Gastroesophageal sphincter (tissue), 4 donors: ENCODE measurements around the gene NR3C1. TPM values are rescaled to one million over a fixed set of nuclear protein-coding genes. Genes with fewer than 3 reads are reported as not detected.

Experiments
- ATAC-seq: fragments of 150-250 bp; one replicate; pipeline ENCODE4 v1.9.1; 2016; ENCODE audit warnings: mild to moderate bottlenecking, moderate library complexity
- H3K27ac ChIP-seq, 4 donors: fragments of 200-600 bp; sonication (generic) in 3 of 4; 1 replicate in 3 of 4; 2 replicates in 1 of 4; pipeline ENCODE4 v1.5.1; 2016 to 2019
- H3K27me3 ChIP-seq: fragments of 200-600 bp; sonication (generic); one replicate; pipeline ENCODE4 v1.5.1; 2019
- H3K36me3 ChIP-seq, 2 donors: fragments of 200-600 bp; sonication (generic); one replicate each; pipeline ENCODE4 v1.5.1; 2019; ENCODE audit warnings: control low read depth in 1 of 2
- H3K4me1 ChIP-seq, 3 donors: fragments of 200-600 bp; sonication (generic); 1 replicate in 2 of 3; 2 replicates in 1 of 3; pipeline ENCODE4 v1.5.1; 2016 to 2019; ENCODE audit warnings: control low read depth in 2 of 3
- H3K4me3 ChIP-seq, 2 donors: fragments of 200-600 bp; sonication (generic); one replicate each; pipeline ENCODE4 v1.5.1; 2019; ENCODE audit warnings: mild to moderate bottlenecking in 1 of 2, moderate library complexity in 1 of 2
- H3K9me3 ChIP-seq, 3 donors: fragments of 200-600 bp; sonication (generic); one replicate each; pipeline ENCODE4 v1.5.1; 2017 to 2019; ENCODE audit warnings: control low read depth in 2 of 3
- EP300 ChIP-seq: sonication (generic); formaldehyde crosslinking; IDR thresholded peaks from one replicate; pipeline ENCODE4 v1.6.1; 2017; ENCODE audit warnings: antibody characterized with exemption, mild to moderate bottlenecking
- POLR2A ChIP-seq, 2 donors: fragments of 450-650 bp; IDR thresholded peaks; one replicate each; pipeline ENCODE4 v1.6.1; 2017; ENCODE audit warnings: antibody characterized with exemption in 2 of 2, mild to moderate bottlenecking in 2 of 2, moderate library complexity in 1 of 2
- POLR2AphosphoS5 ChIP-seq: sonication (generic); formaldehyde crosslinking; IDR thresholded peaks from one replicate; pipeline ENCODE4 v1.6.1; 2017; ENCODE audit warnings: antibody characterized with exemption
- WGBS, 2 donors: methylation state at CpG; one replicate each; pipeline ENCODE4 v1.1.5; 2018; ENCODE audit warnings: low coverage in 1 of 2; 5-methylcytosine and 5-hydroxymethylcytosine counted together
- small RNA-seq, 4 donors: library from RNA; depleted of rRNA; stranded (forward); fragments of <200 nt; gene quantifications; one replicate each; pipeline ENCODE3, GENCODE V24; 2016
- total RNA-seq, 4 donors: library from RNA; depleted of rRNA; stranded (reverse); fragments of >200 nt; gene quantifications; one replicate each; pipeline ENCODE4 v1.1.0, GENCODE V29; 2016
- TF ChIP-seq, protein P1 (sequence below), 4 experiments: fragments of 200-600 bp in 2 of 4; fragments of 450-650 bp in 2 of 4; sonication (generic) in 1 of 4; IDR thresholded peaks; one replicate each; pipeline ENCODE4 v1.5.1; 2017 to 2019; ENCODE audit warnings: antibody characterized with exemption in 4 of 4, mild to moderate bottlenecking in 2 of 4, moderate library complexity in 2 of 4

Gene NR3C1
- total RNA-seq, 4 donors from 2014 or later = 69.7 to 103 (median 85.6) TPM

DNA sequence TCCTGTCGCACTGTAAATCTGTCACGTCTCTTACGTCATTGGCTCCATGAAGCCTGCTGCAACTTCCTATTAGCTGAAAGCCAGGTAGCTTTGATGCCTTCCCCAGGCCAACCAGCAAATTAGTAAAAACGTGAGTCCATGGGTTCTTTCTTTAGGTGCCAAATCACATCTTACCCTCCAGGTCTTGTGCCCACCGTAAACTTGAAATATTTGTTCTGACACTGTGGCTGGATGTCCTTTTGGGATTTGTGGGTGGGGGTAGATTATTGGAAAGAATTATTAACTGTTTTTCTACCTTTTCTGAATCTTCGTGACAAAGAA is 172.8 kb downstream of the NR3C1 start:
- Histone ChIP-seq H3K36me3 (no peaks in the 10 kb centered on the region), H3K9me3 (no peaks in the 10 kb centered on the region), H3K27me3 (no peaks in the 10 kb centered on the region), H3K27ac (no peak overlapping the region), H3K4me1 (peaks cover 0 to 36% (median 4%) of the 10 kb centered on the region in 3 donors), H3K4me3 (no peak overlapping the region)
- ATAC-seq = no peak
- WGBS, 2 donors = 87 to 93% methylated on average over 5 to 6 of the region's 6 CpGs
- TF ChIP-seq POLR2AphosphoS5 (no peak), POLR2A (IDR thresholded peaks at IDR 0.05) (no peak), EP300 (no peak)
- TF ChIP-seq, protein P1, sequence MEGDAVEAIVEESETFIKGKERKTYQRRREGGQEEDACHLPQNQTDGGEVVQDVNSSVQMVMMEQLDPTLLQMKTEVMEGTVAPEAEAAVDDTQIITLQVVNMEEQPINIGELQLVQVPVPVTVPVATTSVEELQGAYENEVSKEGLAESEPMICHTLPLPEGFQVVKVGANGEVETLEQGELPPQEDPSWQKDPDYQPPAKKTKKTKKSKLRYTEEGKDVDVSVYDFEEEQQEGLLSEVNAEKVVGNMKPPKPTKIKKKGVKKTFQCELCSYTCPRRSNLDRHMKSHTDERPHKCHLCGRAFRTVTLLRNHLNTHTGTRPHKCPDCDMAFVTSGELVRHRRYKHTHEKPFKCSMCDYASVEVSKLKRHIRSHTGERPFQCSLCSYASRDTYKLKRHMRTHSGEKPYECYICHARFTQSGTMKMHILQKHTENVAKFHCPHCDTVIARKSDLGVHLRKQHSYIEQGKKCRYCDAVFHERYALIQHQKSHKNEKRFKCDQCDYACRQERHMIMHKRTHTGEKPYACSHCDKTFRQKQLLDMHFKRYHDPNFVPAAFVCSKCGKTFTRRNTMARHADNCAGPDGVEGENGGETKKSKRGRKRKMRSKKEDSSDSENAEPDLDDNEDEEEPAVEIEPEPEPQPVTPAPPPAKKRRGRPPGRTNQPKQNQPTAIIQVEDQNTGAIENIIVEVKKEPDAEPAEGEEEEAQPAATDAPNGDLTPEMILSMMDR (IDR thresholded peaks at IDR 0.05) = no peak

DNA sequence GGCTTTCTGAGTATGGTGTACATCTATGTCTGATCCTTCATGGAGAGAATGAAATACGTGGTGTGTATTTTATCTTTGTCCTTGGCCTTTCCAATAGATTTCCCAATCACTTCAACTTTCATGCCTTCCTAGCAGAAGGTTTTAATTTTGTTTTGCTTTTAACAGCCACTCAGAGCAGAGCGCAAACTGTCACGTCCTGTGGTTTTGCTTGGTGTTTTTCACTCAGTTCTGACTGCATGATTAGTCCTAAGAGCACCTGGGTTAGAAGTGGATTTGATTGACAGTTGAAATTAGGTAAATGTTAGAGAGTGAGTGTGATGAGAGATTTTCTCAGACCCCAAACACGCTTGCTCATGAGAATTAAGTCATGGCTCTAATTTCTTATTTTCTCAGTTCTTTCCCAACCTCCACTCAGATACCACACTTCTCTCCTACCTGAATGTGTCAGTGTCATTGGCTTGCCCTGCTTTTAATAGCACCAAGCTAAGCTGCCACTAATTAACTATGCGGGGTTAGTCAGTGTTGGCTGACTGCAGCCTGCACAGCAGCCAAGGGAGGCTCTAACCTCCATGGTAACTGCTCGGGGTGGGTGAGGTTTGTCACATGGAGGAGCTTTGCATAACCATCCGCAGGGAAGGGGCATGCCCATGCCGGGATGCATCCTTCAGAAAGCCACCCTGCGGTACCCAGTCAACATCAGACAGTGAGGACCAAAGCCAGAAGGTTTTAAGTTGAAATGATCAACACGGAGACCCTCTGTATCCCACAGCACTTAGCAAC is 173.4 kb downstream of the NR3C1 start:
- peak; percentile 51 for ATAC-seq

DNA sequence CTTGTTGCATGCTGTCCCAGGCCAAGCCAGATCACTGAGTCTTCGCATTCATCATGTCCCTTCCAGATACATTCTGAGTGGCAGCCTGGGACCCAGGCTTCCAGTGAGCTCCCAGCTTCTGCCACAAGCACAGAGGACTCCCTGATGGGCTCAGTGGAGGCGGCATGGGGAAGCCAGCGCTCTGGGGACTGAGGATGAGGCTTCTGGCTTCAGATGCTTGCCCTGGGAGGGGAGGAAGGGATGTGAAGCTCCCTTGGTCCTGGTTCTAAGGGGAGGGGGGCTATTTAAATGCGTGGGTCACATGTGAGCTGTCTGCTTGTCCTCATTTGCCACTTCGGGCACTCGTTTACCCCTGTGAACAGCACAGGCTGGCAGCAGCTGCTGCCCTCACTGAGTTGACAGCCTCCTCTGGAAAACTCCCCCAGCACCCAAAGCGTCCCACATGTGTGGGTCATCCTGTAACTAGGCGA is 174.0 kb downstream of the NR3C1 start:
- H3K27ac ChIP-seq = no peak overlapping the region
- H3K27me3 ChIP-seq = no peaks in the 10 kb centered on the region
- no peaks in the 10 kb centered on the region for H3K36me3 ChIP-seq
- TF ChIP-seq, protein P1 (IDR thresholded peaks at IDR 0.05) = no peak
- TF ChIP-seq EP300 = no peak
- no peak for TF ChIP-seq POLR2AphosphoS5
- no peak for TF ChIP-seq POLR2A (IDR thresholded peaks at IDR 0.05)
- 85% methylated on average over 6 of the region's 8 CpGs; no CpG with 5 or more reads in 1 of the 2 donors for WGBS, 2 donors
- H3K4me3 ChIP-seq = no peak overlapping the region
- H3K4me1 ChIP-seq = peaks cover 0 to 36% (median 4%) of the 10 kb centered on the region in 3 donors
- no peaks in the 10 kb centered on the region for H3K9me3 ChIP-seq
- no peak for ATAC-seq

More for the DNA sequence above, 173.4 kb downstream of the NR3C1 start:
- TF ChIP-seq EP300 = no peak
- H3K9me3 ChIP-seq = no peaks in the 10 kb centered on the region
- WGBS, 2 donors = 50 to 56% methylated on average over 1 to 5 of the region's 10 CpGs
- H3K27ac ChIP-seq = peak overlapping the region in 1 of 4 donors; percentile 0
- H3K27me3 ChIP-seq = no peaks in the 10 kb centered on the region
- H3K4me3 ChIP-seq = no peak overlapping the region
- H3K4me1 ChIP-seq = peaks cover 0 to 36% (median 4%) of the 10 kb centered on the region in 3 donors
- H3K36me3 ChIP-seq = no peaks in the 10 kb centered on the region

DNA sequence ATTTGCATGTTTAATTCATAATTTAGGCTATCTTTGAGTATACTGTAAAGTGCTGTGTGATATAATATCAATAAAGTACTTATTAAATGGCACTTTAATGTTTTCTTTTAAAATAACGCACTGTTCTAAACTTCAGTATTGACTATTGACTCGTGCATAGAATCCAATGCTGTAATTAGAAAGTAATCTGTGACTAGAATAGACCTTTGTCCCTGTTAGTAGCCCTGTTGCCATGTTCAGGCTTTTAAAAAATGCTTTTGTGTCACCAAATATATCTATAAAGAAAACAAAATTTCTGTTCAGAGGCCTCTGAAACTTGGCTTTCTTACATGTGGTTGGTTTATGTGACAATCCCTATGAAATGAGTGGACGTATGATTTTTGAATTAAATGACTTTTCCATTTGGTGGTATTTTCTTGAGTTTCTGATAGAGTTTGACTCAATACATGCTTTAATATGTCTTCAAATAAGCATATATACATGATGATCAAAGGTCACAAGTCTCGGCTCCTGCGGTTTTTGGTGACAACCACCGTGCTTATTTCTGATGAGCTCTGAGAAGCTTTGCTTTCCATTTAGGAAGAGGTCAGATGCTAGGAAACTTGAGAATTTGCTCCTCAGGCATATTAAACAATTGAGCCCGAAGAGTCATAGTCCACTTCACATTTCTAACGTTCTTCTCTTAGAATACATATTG is 174.7 kb downstream of the NR3C1 start:
- Histone ChIP-seq H3K9me3 (no peaks in the 10 kb centered on the region), H3K36me3 (peaks cover 0 to 1% of the 10 kb centered on the region in 2 donors), H3K4me1 (peaks cover 0 to 36% (median 4%) of the 10 kb centered on the region in 3 donors), H3K27me3 (no peaks in the 10 kb centered on the region), H3K4me3 (no peak overlapping the region), H3K27ac (no peak overlapping the region)
- no peak for ATAC-seq
- TF ChIP-seq EP300 (no peak), POLR2AphosphoS5 (no peak), POLR2A (IDR thresholded peaks at IDR 0.05) (no peak)
- TF ChIP-seq, protein P1 (IDR thresholded peaks at IDR 0.05) = no peak
- 87 to 98% methylated on average over 7 to 8 of the region's 8 CpGs for WGBS, 2 donors

Small RNA genes lying within 50 kb of the gene (small RNA-seq; reads per million reads assigned to genes)
- gene AC091925.2 = 0 reads per million in 4 donors
